Progenitor cell of endocrine pancreas (in vitro differentiated cells): Measurements from ENCODE around the gene COL1A1. TPM values are rescaled to one million over a fixed set of nuclear protein-coding genes. Genes with fewer than 3 reads are reported as not detected.
A peak's percentile ranks its signal among the peaks of the same experiment; 100 is the strongest.

ENCODE experiments used
- DNase-seq: peaks from one replicate; pipeline ENCODE4 v3.0.0; 2021; ENCODE audit warnings: low spot score; ENCODE audit not compliant: unreplicated experiment
- H3K27ac Mint-ChIP-seq: 2 replicates; pipeline ENCODE4 v1.8.0; 2021; ENCODE audit warnings: mild to moderate bottlenecking, moderate library complexity, mixed read lengths
- H3K27me3 Mint-ChIP-seq: 2 replicates; pipeline ENCODE4 v1.8.0; 2021; ENCODE audit warnings: mixed read lengths
- H3K36me3 Mint-ChIP-seq: 2 replicates; pipeline ENCODE4 v1.8.0; 2022; ENCODE audit warnings: mixed read lengths; ENCODE audit not compliant: insufficient read depth
- H3K4me1 Mint-ChIP-seq: 2 replicates; pipeline ENCODE4 v1.8.0; 2021; ENCODE audit warnings: low read depth, mixed read lengths
- H3K4me3 Mint-ChIP-seq: 2 replicates; pipeline ENCODE4 v1.8.0; 2021; ENCODE audit warnings: low read depth, mild to moderate bottlenecking, moderate library complexity, mixed read lengths
- H3K9me3 Mint-ChIP-seq: 2 replicates; pipeline ENCODE4 v1.8.0; 2021; ENCODE audit warnings: low read depth, mixed read lengths
- CTCF ChIP-seq: fragments of 200-600 bp; sonication (generic); IDR thresholded peaks from one replicate; pipeline ENCODE4 v1.5.0; 2021; ENCODE audit warnings: antibody characterized with exemption, mild to moderate bottlenecking; ENCODE audit not compliant: unreplicated experiment
- total RNA-seq: library from RNA; stranded (reverse); gene quantifications from 2 replicates; pipeline ENCODE4 v1.2.1, GENCODE V29; 2021

COL1A1 gene
- total RNA-seq, 1 donor from 2014 or later = 26.7 TPM

- DNase-seq = no peak
- Mint-ChIP-seq H3K4me3 (no peak overlapping the region), H3K36me3 (no peaks in the 10 kb centered on the region), H3K27me3 (peaks cover 27% of the 10 kb centered on the region), H3K4me1 (peaks cover 1% of the 10 kb centered on the region), H3K27ac (no peak overlapping the region), H3K9me3 (no peaks in the 10 kb centered on the region)
- no peak for TF ChIP-seq CTCF
Observed at GRCh38 chr17:50166518-50167181, 34.8 kb downstream of the COL1A1 start.

GRCh38 chr17:50165867-50166517 is 35.4 kb downstream of the COL1A1 start, which contains the start of gene SGCA:
SGCA (plus strand) TSS chr17:50166005; CDS start chr17:50166041, 36 bp downstream.
- TF ChIP-seq CTCF = no peak
- H3K27me3 Mint-ChIP-seq = peaks cover 29% of the 10 kb centered on the region
- peaks cover 4% of the 10 kb centered on the region for H3K4me1 Mint-ChIP-seq
- DNase-seq = no peak
- H3K36me3 Mint-ChIP-seq = no peaks in the 10 kb centered on the region
- H3K27ac Mint-ChIP-seq = peak within 1 kb of the TSS; percentile 11
- no peaks in the 10 kb centered on the region for H3K9me3 Mint-ChIP-seq
- H3K4me3 Mint-ChIP-seq = no peak within 1 kb of the TSS

- no peak for DNase-seq
- Mint-ChIP-seq H3K4me1 (peaks cover 7% of the 10 kb centered on the region), H3K4me3 (no peak overlapping the region), H3K27me3 (peaks cover 32% of the 10 kb centered on the region), H3K27ac (peak overlapping the region; percentile 11), H3K9me3 (no peaks in the 10 kb centered on the region), H3K36me3 (no peaks in the 10 kb centered on the region)
- TF ChIP-seq CTCF = no peak
Observed at GRCh38 chr17:50165466-50165865, 36.0 kb downstream of the COL1A1 start.

GRCh38 chr17:50165066-50165465 is 36.4 kb downstream of the COL1A1 start:
- H3K36me3 Mint-ChIP-seq = no peaks in the 10 kb centered on the region
- peak overlapping the region; percentile 11 for H3K27ac Mint-ChIP-seq
- peaks cover 7% of the 10 kb centered on the region for H3K4me1 Mint-ChIP-seq
- H3K9me3 Mint-ChIP-seq = no peaks in the 10 kb centered on the region
- no peak overlapping the region for H3K4me3 Mint-ChIP-seq
- H3K27me3 Mint-ChIP-seq = peaks cover 34% of the 10 kb centered on the region
- no peak for DNase-seq
- no peak for TF ChIP-seq CTCF

- no peak for TF ChIP-seq CTCF
- Mint-ChIP-seq H3K27me3 (peaks cover 38% of the 10 kb centered on the region), H3K4me1 (peaks cover 7% of the 10 kb centered on the region), H3K36me3 (no peaks in the 10 kb centered on the region), H3K9me3 (no peaks in the 10 kb centered on the region), H3K27ac (no peak overlapping the region), H3K4me3 (no peak overlapping the region)
- no peak for DNase-seq
Observed at GRCh38 chr17:50164697-50164988, 36.8 kb downstream of the COL1A1 start.
